HepG2 (cell line): ENCODE measurements around the gene PDZD2.

Experiments
- ARID2 ChIP-seq: sonication (generic); formaldehyde crosslinking; IDR thresholded peaks from 2 replicates; pipeline ENCODE4 v1.8.1; 2022; ENCODE audit warnings: mild to moderate bottlenecking, missing genetic modification reagents, borderline replicate concordance
- GFI1 ChIP-seq: sonication (generic); formaldehyde crosslinking; IDR thresholded peaks from 2 replicates; pipeline ENCODE4 v1.5.0; 2020; ENCODE audit warnings: missing genetic modification reagents, mild to moderate bottlenecking, borderline replicate concordance
- MTF2 ChIP-seq: sonication (generic); formaldehyde crosslinking; IDR thresholded peaks from 2 replicates; pipeline ENCODE4 v1.5.0; 2020; ENCODE audit warnings: missing genetic modification reagents, borderline replicate concordance
- NFYB ChIP-seq: sonication (generic); formaldehyde crosslinking; IDR thresholded peaks from 2 replicates; pipeline ENCODE4 v1.4.0; 2020; ENCODE audit warnings: missing genetic modification reagents
- SALL2 ChIP-seq: sonication (generic); formaldehyde crosslinking; IDR thresholded peaks from 2 replicates; pipeline ENCODE4 v1.8.1; 2023; ENCODE audit warnings: mild to moderate bottlenecking, missing genetic modification reagents, inconsistent platforms
- ZNF24 ChIP-seq: fragments of 450-650 bp; IDR thresholded peaks from 2 replicates; pipeline ENCODE4 v1.6.1; 2017; ENCODE audit warnings: antibody characterized with exemption, mild to moderate bottlenecking
- TF ChIP-seq, protein P1 (sequence below): sonication (generic); formaldehyde crosslinking; IDR thresholded peaks from 2 replicates; pipeline ENCODE4 v1.4.0; 2020; ENCODE audit warnings: missing genetic modification reagents, borderline replicate concordance
- TF ChIP-seq, protein P2 (sequence below): sonication (generic); formaldehyde crosslinking; IDR thresholded peaks from 2 replicates; pipeline ENCODE4 v1.8.0; 2023; ENCODE audit warnings: mild to moderate bottlenecking, missing genetic modification reagents

DNA sequence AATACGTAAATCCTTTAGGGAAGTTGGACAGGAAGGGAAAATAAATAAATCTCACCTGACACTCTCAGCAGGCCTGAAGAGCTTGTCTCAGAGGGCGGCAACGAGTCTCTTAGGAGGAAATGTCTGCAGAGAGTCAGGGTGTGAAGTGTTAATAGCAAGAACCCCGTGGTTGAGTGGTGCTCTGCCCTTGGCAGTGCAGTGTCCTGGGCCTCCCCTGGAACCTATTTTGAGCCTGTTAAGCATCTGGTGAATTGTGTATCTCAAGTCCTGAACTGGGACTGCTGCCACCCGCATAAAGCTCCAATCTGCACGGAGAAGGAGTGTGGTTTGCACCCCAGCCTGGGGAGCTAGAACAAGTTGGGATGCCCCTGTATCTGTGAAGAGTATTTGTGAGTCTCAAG, 323.4 kb downstream of the PDZD2 start:
- TF ChIP-seq, protein P1, sequence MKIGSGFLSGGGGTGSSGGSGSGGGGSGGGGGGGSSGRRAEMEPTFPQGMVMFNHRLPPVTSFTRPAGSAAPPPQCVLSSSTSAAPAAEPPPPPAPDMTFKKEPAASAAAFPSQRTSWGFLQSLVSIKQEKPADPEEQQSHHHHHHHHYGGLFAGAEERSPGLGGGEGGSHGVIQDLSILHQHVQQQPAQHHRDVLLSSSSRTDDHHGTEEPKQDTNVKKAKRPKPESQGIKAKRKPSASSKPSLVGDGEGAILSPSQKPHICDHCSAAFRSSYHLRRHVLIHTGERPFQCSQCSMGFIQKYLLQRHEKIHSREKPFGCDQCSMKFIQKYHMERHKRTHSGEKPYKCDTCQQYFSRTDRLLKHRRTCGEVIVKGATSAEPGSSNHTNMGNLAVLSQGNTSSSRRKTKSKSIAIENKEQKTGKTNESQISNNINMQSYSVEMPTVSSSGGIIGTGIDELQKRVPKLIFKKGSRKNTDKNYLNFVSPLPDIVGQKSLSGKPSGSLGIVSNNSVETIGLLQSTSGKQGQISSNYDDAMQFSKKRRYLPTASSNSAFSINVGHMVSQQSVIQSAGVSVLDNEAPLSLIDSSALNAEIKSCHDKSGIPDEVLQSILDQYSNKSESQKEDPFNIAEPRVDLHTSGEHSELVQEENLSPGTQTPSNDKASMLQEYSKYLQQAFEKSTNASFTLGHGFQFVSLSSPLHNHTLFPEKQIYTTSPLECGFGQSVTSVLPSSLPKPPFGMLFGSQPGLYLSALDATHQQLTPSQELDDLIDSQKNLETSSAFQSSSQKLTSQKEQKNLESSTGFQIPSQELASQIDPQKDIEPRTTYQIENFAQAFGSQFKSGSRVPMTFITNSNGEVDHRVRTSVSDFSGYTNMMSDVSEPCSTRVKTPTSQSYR (CRISPR knock-in tag): no peak
- TF ChIP-seq ZNF24: no peak
- TF ChIP-seq MTF2: no peak
- no peak for TF ChIP-seq SALL2 (CRISPR knock-in tag)
- TF ChIP-seq, protein P2, sequence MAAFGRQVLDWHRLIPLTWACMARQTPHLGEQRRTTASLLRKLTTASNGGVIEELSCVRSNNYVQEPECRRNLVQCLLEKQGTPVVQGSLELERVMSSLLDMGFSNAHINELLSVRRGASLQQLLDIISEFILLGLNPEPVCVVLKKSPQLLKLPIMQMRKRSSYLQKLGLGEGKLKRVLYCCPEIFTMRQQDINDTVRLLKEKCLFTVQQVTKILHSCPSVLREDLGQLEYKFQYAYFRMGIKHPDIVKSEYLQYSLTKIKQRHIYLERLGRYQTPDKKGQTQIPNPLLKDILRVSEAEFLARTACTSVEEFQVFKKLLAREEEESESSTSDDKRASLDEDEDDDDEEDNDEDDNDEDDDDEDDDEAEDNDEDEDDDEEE: no peak
- no peak for TF ChIP-seq GFI1 (CRISPR knock-in tag)
- TF ChIP-seq NFYB (CRISPR knock-in tag): no peak
- no peak for TF ChIP-seq ARID2 (CRISPR knock-in tag)
